Suprapubic skin (tissue), 4 donors: ENCODE results near the gene DENND6B. TPM values are rescaled to one million over a fixed set of nuclear protein-coding genes. Genes with fewer than 3 reads are reported as not detected.
"Not testable (repeated sequence)": the region's sequence is repeated elsewhere in the genome, so short reads cannot be mapped to it uniquely, and the experiment has no call there.

Experiments used
- DNase-seq, 2 donors: peaks; one replicate each; pipeline ENCODE4 v3.0.0-alpha.2; 2019; ENCODE audit warnings: low spot score in 2 of 2
- H3K27ac ChIP-seq: fragments of 200-600 bp; sonication (generic); one replicate; pipeline ENCODE4 v1.5.1; 2019
- H3K27me3 ChIP-seq: fragments of 200-600 bp; sonication (generic); one replicate; pipeline ENCODE4 v1.5.1; 2019
- H3K36me3 ChIP-seq: fragments of 200-600 bp; sonication (generic); one replicate; pipeline ENCODE4 v1.5.1; 2019
- H3K4me1 ChIP-seq: fragments of 200-600 bp; sonication (generic); one replicate; pipeline ENCODE4 v1.5.1; 2019
- H3K4me3 ChIP-seq: fragments of 200-600 bp; sonication (generic); one replicate; pipeline ENCODE4 v1.5.1; 2019; ENCODE audit warnings: mild to moderate bottlenecking
- H3K9me3 ChIP-seq: fragments of 200-600 bp; sonication (generic); one replicate; pipeline ENCODE4 v1.5.1; 2019
- CTCF ChIP-seq, 2 donors: fragments of 200-600 bp in 1 of 2; fragments of 450-650 bp in 1 of 2; sonication (generic) in 1 of 2; IDR thresholded peaks; one replicate each; pipeline ENCODE4 v1.5.1; 2016 to 2019; ENCODE audit warnings: antibody characterized with exemption in 2 of 2, mild to moderate bottlenecking in 1 of 2, moderate library complexity in 1 of 2
- EP300 ChIP-seq: sonication (generic); formaldehyde crosslinking; IDR thresholded peaks from one replicate; pipeline ENCODE4 v1.6.1; 2017; ENCODE audit warnings: antibody characterized with exemption
- POLR2A ChIP-seq, 2 donors: fragments of 450-650 bp; IDR thresholded peaks; one replicate each; pipeline ENCODE4 v1.6.1; 2017; ENCODE audit warnings: antibody characterized with exemption in 2 of 2, mild to moderate bottlenecking in 2 of 2, moderate library complexity in 2 of 2
- POLR2AphosphoS5 ChIP-seq, 3 donors: sonication (generic); formaldehyde crosslinking; IDR thresholded peaks; one replicate each; pipeline ENCODE4 v1.6.1; 2017; ENCODE audit warnings: antibody characterized with exemption in 3 of 3
- WGBS: methylation state at CpG from one replicate; pipeline ENCODE4 v1.1.5; 2018; 5-methylcytosine and 5-hydroxymethylcytosine counted together
- total RNA-seq, 4 donors: library from RNA; depleted of rRNA; stranded (reverse); fragments of >200 nt; gene quantifications; one replicate each; pipeline ENCODE4 v1.1.0, GENCODE V29; 2016

The DENND6B gene
- total RNA-seq, 4 donors from 2014 or later: 3.3 to 5.4 (median 3.4) TPM

GRCh38 chr22:50327711-50328019, 853 bp upstream of the DENND6B start:
- no peaks in the 10 kb centered on the region for H3K36me3 ChIP-seq
- WGBS: 71% methylated on average over 20 of the region's 22 CpGs
- TF ChIP-seq CTCF (IDR thresholded peaks at IDR 0.05): no peak

GRCh38 chr22:50326225-50326955, 422 bp downstream of the DENND6B start:
- Histone ChIP-seq H3K27me3 (no peaks in the 10 kb centered on the region), H3K27ac (peak overlapping the region; percentile 31), H3K36me3 (no peaks in the 10 kb centered on the region), H3K4me3 (peak overlapping the region; percentile 74), H3K9me3 (no peaks in the 10 kb centered on the region), H3K4me1 (peaks cover 23% of the 10 kb centered on the region)
- WGBS: 33% methylated on average over 21 of the region's 56 CpGs
- TF ChIP-seq POLR2A (IDR thresholded peaks at IDR 0.05) (no peak), EP300 (no peak), POLR2AphosphoS5 (IDR thresholded peaks at IDR 0.05) (no peak), CTCF (IDR thresholded peaks at IDR 0.05) (no peak)
- no peak for DNase-seq

More at GRCh38 chr22:50327711-50328019, 853 bp upstream of the DENND6B start:
- Histone ChIP-seq H3K9me3 (no peaks in the 10 kb centered on the region), H3K4me1 (peaks cover 23% of the 10 kb centered on the region), H3K4me3 (peak overlapping the region; percentile 74), H3K27ac (peak overlapping the region; percentile 94), H3K27me3 (no peaks in the 10 kb centered on the region)
- no peak for DNase-seq

GRCh38 chr22:50325444-50326224, 1.2 kb downstream of the DENND6B start:
- Histone ChIP-seq H3K36me3 (no peaks in the 10 kb centered on the region), H3K4me3 (peak overlapping the region; percentile 74), H3K9me3 (no peaks in the 10 kb centered on the region), H3K4me1 (peaks cover 23% of the 10 kb centered on the region), H3K27ac (no peak overlapping the region), H3K27me3 (no peaks in the 10 kb centered on the region)
- DNase-seq: no peak
- 90% methylated on average over 18 of the region's 19 CpGs for WGBS
- TF ChIP-seq CTCF (IDR thresholded peaks at IDR 0.05) (no peak), EP300 (no peak), POLR2A (IDR thresholded peaks at IDR 0.05) (no peak), POLR2AphosphoS5 (IDR thresholded peaks at IDR 0.05) (no peak)

GRCh38 chr22:50323900-50324299, 2.9 kb downstream of the DENND6B start:
- no peaks in the 10 kb centered on the region for H3K9me3 ChIP-seq
- no peak for DNase-seq
- TF ChIP-seq POLR2A (IDR thresholded peaks at IDR 0.05) (no peak), POLR2AphosphoS5 (IDR thresholded peaks at IDR 0.05) (no peak), EP300 (no peak), CTCF (IDR thresholded peaks at IDR 0.05) (no peak)
- no peak overlapping the region for H3K4me3 ChIP-seq
- H3K4me1 ChIP-seq: peaks cover 21% of the 10 kb centered on the region
- WGBS: 98% methylated on average over 5 of the region's 5 CpGs
- no peaks in the 10 kb centered on the region for H3K27me3 ChIP-seq
- H3K36me3 ChIP-seq: no peaks in the 10 kb centered on the region
- no peak overlapping the region for H3K27ac ChIP-seq

GRCh38 chr22:50322382-50323104, 4.3 kb downstream of the DENND6B start:
- peaks cover 12% of the 10 kb centered on the region for H3K4me1 ChIP-seq
- 87% methylated on average over 10 of the region's 10 CpGs for WGBS
- not testable (repeated sequence) for H3K27me3 ChIP-seq

More at GRCh38 chr22:50322382-50323104, 4.3 kb downstream of the DENND6B start:
- not testable (repeated sequence) for DNase-seq, H3K9me3 ChIP-seq, H3K36me3 ChIP-seq, H3K4me3 ChIP-seq, H3K27ac ChIP-seq
